Thoracic aorta (tissue), 2 donors: ENCODE results near the gene ADAD2. TPM values are rescaled to one million over a fixed set of nuclear protein-coding genes. Genes with fewer than 3 reads are reported as not detected.

Source experiments
- ATAC-seq: fragments of 150-250 bp; one replicate; pipeline ENCODE4 v1.8.0; 2017; ENCODE audit warnings: low read depth; ENCODE audit not compliant: insufficient number of reproducible peaks, low FRiP score
- DNase-seq: peaks from one replicate; pipeline ENCODE4 v3.0.0-alpha.2; 2020; ENCODE audit warnings: low spot score
- H3K27ac ChIP-seq, 2 donors: fragments of 200-600 bp; sonication (generic); 1 replicate in 1 of 2; 2 replicates in 1 of 2; pipeline ENCODE4 v1.5.1; 2016; ENCODE audit warnings: mild to moderate bottlenecking in 2 of 2, moderate library complexity in 2 of 2
- H3K27me3 ChIP-seq: fragments of 200-600 bp; sonication (generic); replicated peaks from 2 replicates; pipeline ENCODE4 v1.6.0; 2016; ENCODE audit warnings: mild to moderate bottlenecking; ENCODE audit not compliant: insufficient read depth
- H3K36me3 ChIP-seq: fragments of 200-600 bp; sonication (generic); one replicate; pipeline ENCODE4 v1.5.1; 2016
- H3K4me1 ChIP-seq, 2 donors: fragments of 200-600 bp; sonication (generic); 1 replicate in 1 of 2; 2 replicates in 1 of 2; pipeline versions ENCODE4 v1.5.1 to v1.6.0; 2016; ENCODE audit warnings: low read depth in 2 of 2, mild to moderate bottlenecking in 1 of 2; ENCODE audit not compliant: control insufficient read depth in 1 of 2
- H3K4me3 ChIP-seq: fragments of 200-600 bp; sonication (generic); 2 replicates; pipeline ENCODE4 v1.5.1; 2016; ENCODE audit warnings: mild to moderate bottlenecking
- H3K9me3 ChIP-seq: fragments of 200-600 bp; sonication (generic); 2 replicates; pipeline ENCODE4 v1.5.1; 2016
- total RNA-seq, 2 donors: library from RNA; depleted of rRNA; stranded (reverse); fragments of >200 nt; gene quantifications; one replicate each; pipeline versions ENCODE4 v1.1.0 to v1.2.3, GENCODE V29; 2016
- TF ChIP-seq, protein P1 (sequence below): fragments of 200-600 bp; sonication (generic); IDR thresholded peaks from one replicate; pipeline ENCODE4 v1.5.1; 2019; ENCODE audit warnings: antibody characterized with exemption

ADAD2 gene
- total RNA-seq, 2 donors from 2014 or later: not detected

DNA sequence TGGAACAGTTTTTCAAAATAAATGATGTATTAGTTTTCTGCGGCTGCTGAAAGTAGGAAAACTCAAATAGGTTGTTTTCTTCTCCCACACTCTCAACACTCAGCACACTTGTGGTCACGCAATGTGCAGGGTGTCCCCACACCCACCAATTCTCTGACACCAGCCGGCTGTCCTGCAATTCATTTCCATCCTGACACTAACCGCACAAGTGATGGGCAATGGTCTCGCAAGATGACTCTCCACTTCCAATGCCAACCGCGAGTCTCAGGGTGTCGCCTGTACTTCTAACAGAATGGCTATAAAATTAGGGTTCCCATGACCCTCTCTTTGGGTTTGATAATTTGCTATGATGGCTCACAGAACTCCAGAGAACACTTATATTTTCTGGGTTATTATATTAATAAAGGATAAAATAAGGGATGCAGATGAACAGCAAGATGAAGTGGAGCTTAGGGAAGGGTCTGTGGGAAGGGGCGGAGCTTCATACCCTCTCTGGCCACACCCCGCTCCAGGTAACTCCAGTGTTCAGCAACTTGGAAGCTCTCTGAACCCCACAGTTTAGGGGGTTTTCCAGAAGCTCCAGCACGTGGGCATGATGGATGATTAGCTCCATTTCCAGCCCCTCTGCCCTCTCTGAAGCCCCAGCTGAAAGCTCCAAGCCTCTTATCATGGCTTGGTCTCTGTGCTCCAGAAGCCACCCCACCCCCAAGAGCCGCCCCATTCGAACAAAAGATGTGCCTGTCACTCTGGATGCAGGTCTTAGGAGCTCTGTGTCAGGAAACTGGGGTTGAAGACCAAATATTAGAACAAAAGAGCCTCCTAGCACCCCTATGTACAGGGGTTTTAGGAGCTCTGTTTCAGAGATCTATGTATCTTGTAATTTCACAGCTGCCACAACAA is 23.9 kb upstream of the ADAD2 start:
- Histone ChIP-seq H3K27me3 (no peaks in the 10 kb centered on the region), H3K36me3 (no peaks in the 10 kb centered on the region), H3K4me3 (no peak overlapping the region), H3K9me3 (no peaks in the 10 kb centered on the region), H3K27ac (no peak overlapping the region), H3K4me1 (no peaks in the 10 kb centered on the region)
- ATAC-seq (no peak), DNase-seq (no peak)
- TF ChIP-seq, protein P1, sequence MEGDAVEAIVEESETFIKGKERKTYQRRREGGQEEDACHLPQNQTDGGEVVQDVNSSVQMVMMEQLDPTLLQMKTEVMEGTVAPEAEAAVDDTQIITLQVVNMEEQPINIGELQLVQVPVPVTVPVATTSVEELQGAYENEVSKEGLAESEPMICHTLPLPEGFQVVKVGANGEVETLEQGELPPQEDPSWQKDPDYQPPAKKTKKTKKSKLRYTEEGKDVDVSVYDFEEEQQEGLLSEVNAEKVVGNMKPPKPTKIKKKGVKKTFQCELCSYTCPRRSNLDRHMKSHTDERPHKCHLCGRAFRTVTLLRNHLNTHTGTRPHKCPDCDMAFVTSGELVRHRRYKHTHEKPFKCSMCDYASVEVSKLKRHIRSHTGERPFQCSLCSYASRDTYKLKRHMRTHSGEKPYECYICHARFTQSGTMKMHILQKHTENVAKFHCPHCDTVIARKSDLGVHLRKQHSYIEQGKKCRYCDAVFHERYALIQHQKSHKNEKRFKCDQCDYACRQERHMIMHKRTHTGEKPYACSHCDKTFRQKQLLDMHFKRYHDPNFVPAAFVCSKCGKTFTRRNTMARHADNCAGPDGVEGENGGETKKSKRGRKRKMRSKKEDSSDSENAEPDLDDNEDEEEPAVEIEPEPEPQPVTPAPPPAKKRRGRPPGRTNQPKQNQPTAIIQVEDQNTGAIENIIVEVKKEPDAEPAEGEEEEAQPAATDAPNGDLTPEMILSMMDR: no peak

DNA sequence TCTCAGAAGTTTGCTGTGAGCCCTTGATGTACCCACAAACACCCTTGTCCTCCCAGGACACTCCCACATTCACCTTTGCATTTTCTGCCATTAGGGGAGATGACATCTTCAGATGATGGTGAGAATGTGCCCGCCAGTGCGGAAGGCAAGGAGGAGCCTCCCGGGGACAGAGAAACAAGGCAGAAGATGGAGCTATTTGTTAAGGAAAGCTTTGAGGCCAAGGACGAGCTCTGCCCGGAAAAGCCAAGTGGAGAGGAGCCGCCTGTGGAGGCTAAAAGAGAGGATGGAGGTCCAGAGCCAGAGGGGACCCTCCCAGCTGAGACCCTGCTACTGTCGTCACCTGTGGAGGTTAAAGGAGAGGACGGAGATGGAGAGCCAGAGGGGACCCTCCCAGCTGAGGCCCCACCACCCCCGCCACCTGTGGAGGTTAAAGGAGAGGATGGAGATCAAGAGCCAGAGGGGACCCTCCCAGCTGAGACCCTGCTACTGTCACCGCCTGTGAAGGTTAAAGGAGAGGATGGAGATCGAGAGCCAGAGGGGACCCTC is 21.1 kb upstream of the ADAD2 start:
- Histone ChIP-seq H3K4me3 (no peak overlapping the region), H3K4me1 (no peaks in the 10 kb centered on the region), H3K27ac (no peak overlapping the region), H3K9me3 (no peaks in the 10 kb centered on the region), H3K27me3 (no peaks in the 10 kb centered on the region), H3K36me3 (no peaks in the 10 kb centered on the region)
- DNase-seq: no peak
- TF ChIP-seq, protein P1: no peak
- no peak for ATAC-seq

DNA sequence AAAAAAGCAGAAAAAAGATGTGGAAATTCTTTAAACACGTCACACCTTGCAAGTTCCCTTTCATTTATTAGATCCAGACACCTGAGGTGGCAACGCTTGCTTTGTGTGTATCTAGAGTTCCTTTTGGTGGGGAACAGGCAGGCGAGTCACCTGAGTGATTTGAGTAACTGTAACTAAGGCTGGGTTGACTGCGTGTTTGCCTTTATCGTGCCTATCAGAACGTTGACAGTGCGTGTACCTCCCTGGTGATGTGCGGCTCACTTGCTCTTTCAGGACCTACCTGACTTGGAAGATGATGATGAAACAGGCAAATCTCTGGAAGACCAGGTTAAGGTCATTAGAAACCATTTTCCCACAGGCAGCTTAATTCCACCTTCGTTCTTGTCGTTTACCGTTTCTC is 16.6 kb upstream of the ADAD2 start:
- peaks cover 20 to 34% of the 10 kb centered on the region in 2 donors for H3K4me1 ChIP-seq
- no peak overlapping the region for H3K4me3 ChIP-seq
- peaks cover 8% of the 10 kb centered on the region for H3K36me3 ChIP-seq
- H3K27ac ChIP-seq: no peak overlapping the region
- DNase-seq: no peak
- no peaks in the 10 kb centered on the region for H3K9me3 ChIP-seq
- H3K27me3 ChIP-seq: no peaks in the 10 kb centered on the region
- ATAC-seq: no peak
- TF ChIP-seq, protein P1: no peak

DNA sequence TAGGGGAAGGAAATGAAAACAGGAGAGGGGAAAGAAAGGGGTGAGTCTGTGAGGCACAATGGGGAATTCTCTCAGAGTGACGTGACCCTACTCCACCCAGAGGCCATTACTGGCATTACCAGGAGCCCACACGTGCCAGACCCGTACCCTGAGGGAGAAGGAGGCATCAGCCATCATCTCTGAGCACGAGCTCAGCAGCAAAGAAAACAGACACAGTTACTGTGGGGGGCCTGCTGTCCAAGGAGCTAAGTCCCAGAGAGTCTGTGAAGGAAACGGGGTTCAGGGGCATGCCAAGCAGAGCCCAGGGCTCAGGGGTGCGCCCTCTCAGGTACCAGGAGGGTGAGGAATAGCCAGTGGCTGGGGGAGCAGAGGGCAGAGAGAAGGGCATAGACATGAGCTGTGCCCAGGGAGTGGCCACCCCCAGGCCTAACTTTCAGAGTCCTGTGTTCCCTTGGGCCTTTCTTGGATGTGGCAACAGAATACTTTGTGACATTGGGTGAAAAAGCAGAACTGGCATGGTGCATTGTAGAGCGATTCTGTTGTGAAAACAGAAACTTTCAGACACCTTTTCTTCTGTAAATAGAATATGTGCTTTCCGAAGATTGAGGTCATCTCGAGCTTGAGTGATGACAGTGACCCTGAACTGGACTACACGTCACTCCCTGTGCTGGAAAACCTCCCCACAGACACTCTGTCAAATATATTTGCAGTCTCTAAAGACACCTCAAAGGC is 15.4 kb upstream of the ADAD2 start:
- no peak for DNase-seq
- peak overlapping the region; percentile 80 to 91 for H3K27ac ChIP-seq
- no peaks in the 10 kb centered on the region for H3K9me3 ChIP-seq
- H3K4me1 ChIP-seq: peaks cover 20 to 34% of the 10 kb centered on the region in 2 donors
- H3K36me3 ChIP-seq: peaks cover 15% of the 10 kb centered on the region
- ATAC-seq: no peak
- no peaks in the 10 kb centered on the region for H3K27me3 ChIP-seq
- H3K4me3 ChIP-seq: no peak overlapping the region
- TF ChIP-seq, protein P1: peak; percentile 80
